ENCODE results near the gene NEK6.
A peak's percentile ranks its signal among the peaks of the same experiment; 100 is the strongest.

Gene NEK6

GRCh38 chr9:124312290-124313265 is 54.8 kb downstream of the NEK6 start:
- no peaks in the 10 kb centered on the region for H3K4me1 Mint-ChIP-seq
- H3K4me3 Mint-ChIP-seq: no peak overlapping the region

GRCh38 chr9:124313940-124314339 is 56.2 kb downstream of the NEK6 start:
- no peak overlapping the region for H3K27ac Mint-ChIP-seq
- no peaks in the 10 kb centered on the region for H3K4me1 Mint-ChIP-seq
- H3K27me3 Mint-ChIP-seq (ENCODE audit: low read depth): no peaks in the 10 kb centered on the region
- H3K9me3 Mint-ChIP-seq: no peaks in the 10 kb centered on the region
- H3K36me3 Mint-ChIP-seq (ENCODE audit: low read depth): peaks cover 16% of the 10 kb centered on the region
- no peak overlapping the region for H3K4me3 Mint-ChIP-seq
- no peak for TF ChIP-seq CTCF (IDR thresholded peaks at IDR 0.05; ENCODE audit: unreplicated experiment in 3 of 3)

More at GRCh38 chr9:124312290-124313265, 54.8 kb downstream of the NEK6 start:
- no peak for TF ChIP-seq CTCF (IDR thresholded peaks at IDR 0.05; ENCODE audit: unreplicated experiment in 3 of 3)
- no peaks in the 10 kb centered on the region for H3K9me3 Mint-ChIP-seq
- no peak overlapping the region for H3K27ac Mint-ChIP-seq
- no peaks in the 10 kb centered on the region for H3K27me3 Mint-ChIP-seq (ENCODE audit: low read depth)
- peaks cover 9% of the 10 kb centered on the region for H3K36me3 Mint-ChIP-seq (ENCODE audit: low read depth)

GRCh38 chr9:124315882-124316281 is 58.1 kb downstream of the NEK6 start:
- Mint-ChIP-seq H3K9me3 (no peaks in the 10 kb centered on the region), H3K27me3 (ENCODE audit: low read depth) (no peaks in the 10 kb centered on the region), H3K4me3 (no peak overlapping the region), H3K4me1 (no peaks in the 10 kb centered on the region), H3K27ac (no peak overlapping the region), H3K36me3 (ENCODE audit: low read depth) (peaks cover 29% of the 10 kb centered on the region)
- TF ChIP-seq CTCF (IDR thresholded peaks at IDR 0.05; ENCODE audit: unreplicated experiment in 3 of 3): no peak

- Mint-ChIP-seq H3K27ac (peak overlapping the region in 1 of 3 experiments; percentile 34), H3K36me3 (ENCODE audit: low read depth) (peaks cover 36% of the 10 kb centered on the region), H3K4me1 (no peaks in the 10 kb centered on the region), H3K27me3 (ENCODE audit: low read depth) (no peaks in the 10 kb centered on the region), H3K4me3 (no peak overlapping the region), H3K9me3 (no peaks in the 10 kb centered on the region)
- TF ChIP-seq CTCF (IDR thresholded peaks at IDR 0.05; ENCODE audit: unreplicated experiment in 3 of 3): peak; percentile 68 to 69 (median 69)
Measured at GRCh38 chr9:124320062-124320973, 62.6 kb downstream of the NEK6 start.

- Mint-ChIP-seq H3K9me3 (no peaks in the 10 kb centered on the region), H3K27me3 (ENCODE audit: low read depth) (no peaks in the 10 kb centered on the region), H3K4me3 (no peak overlapping the region), H3K27ac (no peak overlapping the region), H3K4me1 (no peaks in the 10 kb centered on the region), H3K36me3 (ENCODE audit: low read depth) (peaks cover 36% of the 10 kb centered on the region)
- TF ChIP-seq CTCF (IDR thresholded peaks at IDR 0.05; ENCODE audit: unreplicated experiment in 3 of 3): no peak
Measured at GRCh38 chr9:124321416-124321815, 63.7 kb downstream of the NEK6 start.
